Ishikawa (cell line): Measurements from ENCODE around the gene CHCHD3.

Experiments used
- CEBPB ChIP-seq: IDR thresholded peaks from 2 replicates; pipeline ENCODE4 v1.6.1; 2012
- CREB1 ChIP-seq: IDR thresholded peaks from 2 replicates; pipeline ENCODE4 v1.6.1; 2012; ENCODE audit warnings: low read depth
- EGR1 ChIP-seq: IDR thresholded peaks from 2 replicates; pipeline ENCODE4 v1.6.1; 2012
- EP300 ChIP-seq: IDR thresholded peaks from 2 replicates; pipeline ENCODE4 v1.6.1; 2012; ENCODE audit warnings: borderline replicate concordance
- FOXM1 ChIP-seq: IDR thresholded peaks from 2 replicates; pipeline ENCODE4 v1.6.1; 2012; ENCODE audit warnings: low read depth, borderline replicate concordance
- NFIC ChIP-seq: IDR thresholded peaks from 2 replicates; pipeline ENCODE4 v1.6.1; 2012
- RAD21 ChIP-seq: IDR thresholded peaks from 2 replicates; pipeline ENCODE4 v1.6.1; 2012; ENCODE audit warnings: low read depth
- TAF1 ChIP-seq: IDR thresholded peaks from 2 replicates; pipeline ENCODE4 v1.6.1; 2012; ENCODE audit warnings: low read depth, mild to moderate bottlenecking
- TCF12 ChIP-seq: IDR thresholded peaks from 2 replicates; pipeline ENCODE4 v1.6.1; 2012; ENCODE audit warnings: low read depth
- TEAD4 ChIP-seq: IDR thresholded peaks from 2 replicates; pipeline ENCODE4 v1.6.1; 2012
- YY1 ChIP-seq: IDR thresholded peaks from 2 replicates; pipeline ENCODE4 v1.6.1; 2012; ENCODE audit warnings: low read depth
- ZBTB7A ChIP-seq: IDR thresholded peaks from 2 replicates; pipeline ENCODE4 v1.6.1; 2012; ENCODE audit warnings: low read depth
- TF ChIP-seq, protein P1 (sequence below): IDR thresholded peaks from 2 replicates; pipeline ENCODE4 v1.6.1; 2012
- TF ChIP-seq, protein P2 (sequence below): IDR thresholded peaks from 2 replicates; pipeline ENCODE4 v1.6.1; 2012
- TF ChIP-seq, protein P3 (sequence below): IDR thresholded peaks from 2 replicates; pipeline ENCODE4 v1.6.1; 2012; ENCODE audit warnings: low read depth, mild to moderate bottlenecking

CHCHD3 gene

DNA sequence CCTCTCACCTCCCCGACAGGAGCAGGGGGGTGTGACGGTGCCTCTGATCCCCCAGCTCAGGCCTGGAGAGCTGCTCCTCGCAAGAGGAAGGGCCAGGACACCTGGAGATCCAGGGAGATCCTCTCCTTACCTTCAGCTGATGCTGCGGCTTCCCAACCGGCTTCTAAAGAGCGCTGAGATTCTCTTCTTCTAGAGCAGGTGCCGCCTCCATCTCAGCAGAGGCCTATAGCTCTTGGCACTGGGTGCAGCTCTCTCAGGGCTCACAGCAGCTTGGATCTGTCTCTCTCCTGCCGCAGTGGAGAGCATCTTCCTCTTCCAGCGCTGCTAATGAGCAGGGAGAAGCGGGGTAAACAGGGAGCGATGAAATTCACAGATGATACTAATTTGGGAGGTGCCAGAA lies 316.0 kb downstream of the CHCHD3 start:
- TF ChIP-seq FOXM1 (no peak), EP300 (no peak), CREB1 (no peak)
- TF ChIP-seq, protein P1, sequence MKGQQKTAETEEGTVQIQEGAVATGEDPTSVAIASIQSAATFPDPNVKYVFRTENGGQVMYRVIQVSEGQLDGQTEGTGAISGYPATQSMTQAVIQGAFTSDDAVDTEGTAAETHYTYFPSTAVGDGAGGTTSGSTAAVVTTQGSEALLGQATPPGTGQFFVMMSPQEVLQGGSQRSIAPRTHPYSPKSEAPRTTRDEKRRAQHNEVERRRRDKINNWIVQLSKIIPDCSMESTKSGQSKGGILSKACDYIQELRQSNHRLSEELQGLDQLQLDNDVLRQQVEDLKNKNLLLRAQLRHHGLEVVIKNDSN = no peak

DNA sequence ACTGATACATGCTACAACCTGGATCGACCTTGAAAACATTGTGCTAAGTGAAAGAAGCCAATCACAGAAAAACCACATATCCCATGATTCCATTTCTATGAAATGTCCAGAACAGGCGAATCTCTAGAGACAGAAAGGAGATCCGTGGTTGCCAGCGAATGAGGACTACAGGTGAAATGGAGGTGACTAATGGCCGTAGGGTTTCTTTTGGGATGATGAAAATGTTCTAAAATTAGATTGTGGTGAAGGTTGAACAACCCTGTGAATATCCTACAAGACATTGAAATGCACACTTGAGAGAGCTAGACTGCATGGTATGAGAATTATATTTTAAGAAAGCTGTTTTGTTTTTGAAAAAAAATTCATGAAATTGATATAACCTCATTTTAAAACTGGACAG lies 317.1 kb downstream of the CHCHD3 start:
- TF ChIP-seq FOXM1 = no peak
- TF ChIP-seq TAF1 = no peak

DNA sequence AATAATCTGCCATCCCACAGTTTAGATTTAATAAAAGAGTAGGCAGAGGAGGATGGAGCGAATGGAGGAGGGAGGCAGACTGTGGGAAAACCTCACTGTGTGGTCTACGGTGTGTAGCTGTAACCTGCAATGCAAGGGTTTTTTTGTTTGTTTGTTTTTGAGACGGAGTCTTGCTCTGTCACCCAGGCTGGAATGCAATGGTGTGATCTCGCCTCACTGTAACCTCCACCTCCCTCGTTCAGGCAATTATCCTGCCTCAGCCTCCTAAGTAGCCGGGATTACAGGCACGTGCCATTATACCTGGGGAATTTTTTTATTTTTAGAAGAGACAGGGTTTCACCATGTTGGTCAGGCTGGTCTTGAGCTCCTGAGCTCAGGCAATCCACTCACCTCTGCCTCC lies 321.0 kb downstream of the CHCHD3 start:
- TF ChIP-seq TEAD4 (no peak), EP300 (no peak)

DNA sequence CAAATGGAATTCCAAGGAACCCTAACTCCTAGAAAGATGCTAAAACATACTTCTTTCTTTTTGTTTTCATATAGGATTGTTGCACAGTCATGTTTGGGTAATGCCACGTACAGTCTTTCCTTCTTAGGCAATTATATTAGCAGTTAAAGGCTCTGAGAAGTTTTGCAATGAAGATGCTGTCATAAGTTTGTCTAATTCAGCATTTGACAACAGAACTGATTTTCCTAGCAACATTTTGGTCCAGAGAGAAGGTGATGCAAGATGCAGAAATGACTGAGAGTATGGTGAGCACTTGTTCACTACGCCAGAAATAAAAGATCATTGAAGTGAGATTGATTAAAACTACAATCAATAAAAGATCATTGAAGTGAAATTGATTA lies 321.7 kb downstream of the CHCHD3 start:
- TF ChIP-seq NFIC (no peak), TAF1 (no peak), EGR1 (no peak), TEAD4 (no peak), RAD21 (no peak), TCF12 (no peak), CEBPB (no peak), ZBTB7A (no peak), EP300 (no peak)
- TF ChIP-seq, protein P2, sequence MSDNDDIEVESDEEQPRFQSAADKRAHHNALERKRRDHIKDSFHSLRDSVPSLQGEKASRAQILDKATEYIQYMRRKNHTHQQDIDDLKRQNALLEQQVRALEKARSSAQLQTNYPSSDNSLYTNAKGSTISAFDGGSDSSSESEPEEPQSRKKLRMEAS = no peak
- TF ChIP-seq, protein P3, sequence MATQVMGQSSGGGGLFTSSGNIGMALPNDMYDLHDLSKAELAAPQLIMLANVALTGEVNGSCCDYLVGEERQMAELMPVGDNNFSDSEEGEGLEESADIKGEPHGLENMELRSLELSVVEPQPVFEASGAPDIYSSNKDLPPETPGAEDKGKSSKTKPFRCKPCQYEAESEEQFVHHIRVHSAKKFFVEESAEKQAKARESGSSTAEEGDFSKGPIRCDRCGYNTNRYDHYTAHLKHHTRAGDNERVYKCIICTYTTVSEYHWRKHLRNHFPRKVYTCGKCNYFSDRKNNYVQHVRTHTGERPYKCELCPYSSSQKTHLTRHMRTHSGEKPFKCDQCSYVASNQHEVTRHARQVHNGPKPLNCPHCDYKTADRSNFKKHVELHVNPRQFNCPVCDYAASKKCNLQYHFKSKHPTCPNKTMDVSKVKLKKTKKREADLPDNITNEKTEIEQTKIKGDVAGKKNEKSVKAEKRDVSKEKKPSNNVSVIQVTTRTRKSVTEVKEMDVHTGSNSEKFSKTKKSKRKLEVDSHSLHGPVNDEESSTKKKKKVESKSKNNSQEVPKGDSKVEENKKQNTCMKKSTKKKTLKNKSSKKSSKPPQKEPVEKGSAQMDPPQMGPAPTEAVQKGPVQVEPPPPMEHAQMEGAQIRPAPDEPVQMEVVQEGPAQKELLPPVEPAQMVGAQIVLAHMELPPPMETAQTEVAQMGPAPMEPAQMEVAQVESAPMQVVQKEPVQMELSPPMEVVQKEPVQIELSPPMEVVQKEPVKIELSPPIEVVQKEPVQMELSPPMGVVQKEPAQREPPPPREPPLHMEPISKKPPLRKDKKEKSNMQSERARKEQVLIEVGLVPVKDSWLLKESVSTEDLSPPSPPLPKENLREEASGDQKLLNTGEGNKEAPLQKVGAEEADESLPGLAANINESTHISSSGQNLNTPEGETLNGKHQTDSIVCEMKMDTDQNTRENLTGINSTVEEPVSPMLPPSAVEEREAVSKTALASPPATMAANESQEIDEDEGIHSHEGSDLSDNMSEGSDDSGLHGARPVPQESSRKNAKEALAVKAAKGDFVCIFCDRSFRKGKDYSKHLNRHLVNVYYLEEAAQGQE = no peak

DNA sequence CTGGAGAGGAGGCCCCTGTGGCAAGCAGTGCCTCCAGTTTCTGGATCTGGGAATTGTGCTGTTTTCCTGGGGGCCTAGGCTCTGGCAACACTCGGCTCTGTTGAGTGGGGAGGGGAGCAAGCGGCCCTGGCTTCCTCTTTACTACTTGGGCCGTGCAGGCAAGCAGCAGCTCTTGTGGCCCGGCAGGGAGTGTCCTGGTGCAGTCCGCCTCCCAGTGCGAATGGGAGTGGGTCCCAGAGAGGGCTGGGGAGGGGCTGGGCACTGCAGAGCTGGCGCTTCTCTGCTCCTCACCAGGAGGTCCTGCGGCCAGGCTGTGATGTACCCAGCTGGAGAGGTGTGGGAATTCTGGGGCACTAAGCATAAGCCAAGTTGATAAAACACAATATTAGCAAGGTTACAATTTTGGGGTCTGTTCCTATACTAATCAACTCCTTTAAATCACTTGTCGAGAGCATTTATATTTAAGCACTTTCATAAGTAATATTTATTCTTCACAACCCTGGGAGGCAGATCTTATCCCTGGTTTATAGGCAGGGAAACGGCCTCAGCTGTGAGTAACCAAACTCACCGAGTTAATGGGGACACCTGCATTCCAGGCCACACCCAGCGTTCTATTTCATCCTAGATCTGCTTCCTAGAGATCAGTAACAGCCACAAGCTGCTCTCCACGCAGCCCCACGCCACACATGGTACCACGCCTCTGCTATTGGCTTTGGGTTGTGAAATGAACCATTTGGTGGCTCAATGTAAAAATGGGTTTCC lies 322.2 kb downstream of the CHCHD3 start:
- TF ChIP-seq CREB1 = no peak
- no peak for TF ChIP-seq FOXM1
- no peak for TF ChIP-seq TEAD4
- TF ChIP-seq, protein P2 = no peak
- no peak for TF ChIP-seq CEBPB
- TF ChIP-seq, protein P1 = no peak
- TF ChIP-seq TCF12 = no peak
- TF ChIP-seq YY1 = no peak
- no peak for TF ChIP-seq TAF1
- TF ChIP-seq, protein P3 = no peak
- no peak for TF ChIP-seq RAD21
- TF ChIP-seq NFIC = no peak
- TF ChIP-seq ZBTB7A = no peak
- TF ChIP-seq EGR1 = no peak
- TF ChIP-seq EP300 = no peak

DNA sequence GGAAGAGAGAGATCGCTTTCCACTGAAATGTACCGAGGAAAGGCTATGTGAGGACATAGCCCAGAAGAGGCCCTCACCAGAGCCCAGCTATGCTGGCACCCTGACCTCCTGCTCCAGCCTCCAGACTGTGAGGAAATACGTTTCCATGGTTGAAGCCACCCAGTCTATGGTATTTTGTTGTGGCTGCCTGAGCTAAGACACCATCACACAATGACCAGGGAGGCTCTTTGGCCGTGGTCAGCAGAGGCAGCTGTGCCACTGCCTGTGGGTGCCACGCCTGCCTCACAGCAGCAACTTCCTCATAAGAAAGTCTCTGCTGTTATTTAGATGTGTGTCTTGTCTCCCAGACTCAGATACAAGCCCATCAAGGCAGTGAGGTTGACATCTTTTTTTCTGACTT lies 322.9 kb downstream of the CHCHD3 start:
- TF ChIP-seq CREB1 = no peak
- TF ChIP-seq, protein P3 = no peak
- no peak for TF ChIP-seq NFIC
- no peak for TF ChIP-seq YY1
- TF ChIP-seq, protein P2 = no peak
- no peak for TF ChIP-seq TEAD4
- TF ChIP-seq CEBPB = no peak
- TF ChIP-seq TCF12 = no peak
- no peak for TF ChIP-seq ZBTB7A
- no peak for TF ChIP-seq EP300
- TF ChIP-seq TAF1 = no peak
